AG04449 (cell line): ENCODE results near the gene MGME1.

Experiments
- CTCF ChIA-PET: fragments of 350-600 bp; formaldehyde crosslinking; extraction: SDS; loops from one replicate; lab custom pipeline; 2021; ENCODE audit warnings: antibody characterized with exemption; lab: Yijun Ruan, JAX
- POLR2A ChIA-PET: fragments of 400-600, 350-600 bp; formaldehyde crosslinking; extraction: SDS; loops from one replicate; lab custom pipeline; 2020; ENCODE audit warnings: antibody characterized with exemption, inconsistent platforms; lab: Yijun Ruan, JAX
- DNase-seq: peaks from one replicate; pipeline ENCODE4 v3.0.0-alpha.2; 2010; ENCODE audit warnings: low read depth, low spot score
- H3K4me3 ChIP-seq: 2 replicates; pipeline ENCODE4 v1.5.1; 2011; ENCODE audit warnings: low read depth, mild to moderate bottlenecking, control low read depth, low read length
- TF ChIP-seq, protein P1 (sequence below): IDR thresholded peaks from one replicate; pipeline ENCODE4 v1.5.1; 2011; ENCODE audit warnings: mild to moderate bottlenecking, moderate library complexity, low read length, control low read depth, inconsistent platforms; ENCODE audit not compliant: insufficient read depth; ENCODE audit errors: missing control alignments

MGME1 gene

DNA sequence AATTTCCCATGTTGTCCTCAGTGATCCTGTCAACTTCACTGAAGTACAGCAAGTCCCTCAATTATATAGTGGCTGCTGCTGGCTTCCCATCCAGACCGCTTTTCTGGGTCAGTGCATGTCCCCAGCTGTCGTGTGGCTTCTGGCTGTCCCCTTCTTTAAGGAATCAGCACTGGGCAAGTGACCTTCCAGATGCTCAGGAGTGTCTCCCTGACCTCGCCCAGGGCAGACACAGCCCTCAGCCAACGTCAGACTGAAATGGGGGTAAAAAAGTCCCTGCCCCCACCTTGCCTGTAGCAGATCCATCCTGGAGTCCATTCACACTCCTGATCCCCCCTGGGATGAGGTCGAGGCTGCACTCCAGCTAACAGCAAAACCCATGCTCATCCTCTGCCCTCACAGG is 65.2 kb downstream of the MGME1 start:
- no peak for DNase-seq
- POLR2A ChIA-PET, result no interaction called here
- CTCF ChIA-PET, result no interaction called here
- TF ChIP-seq, protein P1, sequence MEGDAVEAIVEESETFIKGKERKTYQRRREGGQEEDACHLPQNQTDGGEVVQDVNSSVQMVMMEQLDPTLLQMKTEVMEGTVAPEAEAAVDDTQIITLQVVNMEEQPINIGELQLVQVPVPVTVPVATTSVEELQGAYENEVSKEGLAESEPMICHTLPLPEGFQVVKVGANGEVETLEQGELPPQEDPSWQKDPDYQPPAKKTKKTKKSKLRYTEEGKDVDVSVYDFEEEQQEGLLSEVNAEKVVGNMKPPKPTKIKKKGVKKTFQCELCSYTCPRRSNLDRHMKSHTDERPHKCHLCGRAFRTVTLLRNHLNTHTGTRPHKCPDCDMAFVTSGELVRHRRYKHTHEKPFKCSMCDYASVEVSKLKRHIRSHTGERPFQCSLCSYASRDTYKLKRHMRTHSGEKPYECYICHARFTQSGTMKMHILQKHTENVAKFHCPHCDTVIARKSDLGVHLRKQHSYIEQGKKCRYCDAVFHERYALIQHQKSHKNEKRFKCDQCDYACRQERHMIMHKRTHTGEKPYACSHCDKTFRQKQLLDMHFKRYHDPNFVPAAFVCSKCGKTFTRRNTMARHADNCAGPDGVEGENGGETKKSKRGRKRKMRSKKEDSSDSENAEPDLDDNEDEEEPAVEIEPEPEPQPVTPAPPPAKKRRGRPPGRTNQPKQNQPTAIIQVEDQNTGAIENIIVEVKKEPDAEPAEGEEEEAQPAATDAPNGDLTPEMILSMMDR, result no peak
- no peak overlapping the region for H3K4me3 ChIP-seq

DNA sequence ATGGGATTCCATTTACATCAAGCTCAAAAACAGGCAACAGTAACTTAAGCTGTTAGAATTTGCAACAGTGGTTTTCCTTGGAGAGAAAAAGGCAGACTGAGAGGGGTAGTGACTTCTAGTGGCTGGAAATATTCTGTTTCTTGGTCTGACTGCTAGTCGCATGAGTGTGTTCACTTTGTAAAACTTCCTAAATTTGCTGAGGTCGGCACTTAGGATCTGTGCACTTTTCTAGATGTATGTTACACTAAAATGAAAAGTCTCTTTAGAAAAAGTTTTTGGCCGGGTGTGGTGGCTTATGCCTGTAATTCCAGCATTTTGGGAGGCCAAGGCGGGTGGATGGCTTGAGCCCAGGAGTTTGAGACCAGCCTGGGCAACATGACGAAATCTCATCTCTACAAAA is 70.2 kb downstream of the MGME1 start:
- CTCF ChIA-PET, result no interaction called here
- TF ChIP-seq, protein P1, result no peak

More for the DNA sequence above, 70.2 kb downstream of the MGME1 start:
- no peak overlapping the region for H3K4me3 ChIP-seq
- POLR2A ChIA-PET, result no interaction called here
- no peak for DNase-seq
